Activated T-helper 1 cell treated with Interleukin-2 at 50 U/mL for 16 hours (primary cell): ENCODE measurements around the gene AQP7.
A peak's percentile ranks its signal among the peaks of the same experiment; 100 is the strongest.
"Not testable (repeated sequence)": the region's sequence is repeated elsewhere in the genome, so short reads cannot be mapped to it uniquely, and the experiment has no call there.

Experiments used
- DNase-seq: peaks from one replicate; pipeline ENCODE4 v3.0.0-alpha.2; 2020; ENCODE audit warnings: low read depth

Gene AQP7

GRCh38 chr9:33433871-33434270 is 31.5 kb upstream of the AQP7 start:
- DNase-seq, result no peak

- no peak for DNase-seq
Measured at GRCh38 chr9:33431420-33431819, 29.1 kb upstream of the AQP7 start.

DNA sequence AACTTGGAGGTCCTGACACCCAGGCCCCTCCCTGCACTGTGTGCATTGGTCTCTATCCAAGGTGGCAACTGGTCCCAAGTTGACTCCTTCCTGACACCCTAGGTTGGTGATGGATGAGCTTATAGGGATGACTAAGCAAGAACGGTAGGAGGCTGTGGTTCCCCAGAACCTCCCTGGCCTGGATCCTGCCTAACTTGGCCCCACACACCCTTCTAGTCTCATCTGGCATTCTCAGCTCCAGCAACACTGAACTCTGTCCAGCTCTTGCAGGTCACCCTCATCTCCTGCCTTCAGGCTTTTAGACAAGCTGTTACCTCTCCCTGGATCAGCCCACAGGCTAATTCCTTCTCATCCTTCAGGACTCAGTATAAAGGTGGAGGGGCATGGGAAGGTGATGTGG is 28.6 kb upstream of the AQP7 start:
- DNase-seq, result no peak

DNA sequence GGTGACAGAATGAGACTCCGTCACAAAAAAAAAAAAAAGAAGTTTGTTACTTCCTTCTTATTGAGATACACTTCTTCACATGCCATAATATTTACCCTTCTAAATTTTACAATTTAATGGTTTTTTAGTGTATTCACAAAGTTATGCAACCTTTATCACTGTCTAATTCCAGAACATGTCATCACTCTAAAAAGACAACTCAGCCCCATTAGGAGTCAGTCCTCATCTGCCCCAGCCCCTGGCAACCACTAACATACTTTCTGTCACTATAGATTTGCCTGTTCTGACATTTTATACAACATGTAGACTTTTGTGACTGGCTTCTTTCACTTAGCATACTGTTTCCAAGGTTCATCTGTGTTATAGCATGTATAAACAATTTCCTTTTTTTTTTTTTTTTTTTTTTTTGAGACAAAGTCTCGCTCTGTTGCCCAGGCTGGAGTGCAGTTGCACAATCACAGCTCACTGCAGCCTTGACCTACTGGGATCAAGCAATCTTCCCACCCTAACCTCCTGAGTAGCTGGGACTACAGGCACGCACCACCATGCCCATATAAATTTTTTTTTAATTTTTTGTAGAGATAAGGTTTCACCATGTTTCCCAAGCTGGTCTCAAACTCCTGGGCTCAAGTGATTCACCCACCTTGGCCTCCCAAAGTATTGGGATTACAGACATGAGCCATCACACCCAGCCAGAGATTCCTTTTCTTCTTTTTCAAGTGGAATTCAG is 27.1 kb upstream of the AQP7 start:
- DNase-seq, result no peak

GRCh38 chr9:33426843-33427293 is 24.5 kb upstream of the AQP7 start:
- DNase-seq, result no peak

DNA sequence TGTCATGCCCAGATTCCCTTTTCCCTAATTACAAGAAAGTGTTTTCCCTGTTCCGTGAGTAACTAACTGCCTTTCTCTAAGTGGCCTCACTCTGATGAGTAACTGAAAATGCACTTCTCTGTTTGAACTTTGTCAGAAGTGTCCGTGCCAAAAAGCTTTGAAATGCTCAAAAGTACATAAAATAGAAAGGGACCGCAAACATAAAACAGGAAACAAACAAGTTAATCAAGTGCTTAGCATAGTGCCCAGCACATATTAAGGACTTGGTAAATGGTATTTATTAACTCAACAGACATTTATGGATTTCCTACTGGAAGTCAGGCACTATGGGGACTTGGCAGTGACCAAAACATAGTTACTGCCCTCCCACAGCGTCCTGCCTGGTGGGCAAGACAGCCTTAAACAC is 22.8 kb upstream of the AQP7 start:
- DNase-seq, result no peak

- not testable (repeated sequence) for DNase-seq
Measured at GRCh38 chr9:33424492-33424891, 22.1 kb upstream of the AQP7 start.

GRCh38 chr9:33424043-33424442 is 21.7 kb upstream of the AQP7 start:
- DNase-seq, result not testable (repeated sequence)

DNA sequence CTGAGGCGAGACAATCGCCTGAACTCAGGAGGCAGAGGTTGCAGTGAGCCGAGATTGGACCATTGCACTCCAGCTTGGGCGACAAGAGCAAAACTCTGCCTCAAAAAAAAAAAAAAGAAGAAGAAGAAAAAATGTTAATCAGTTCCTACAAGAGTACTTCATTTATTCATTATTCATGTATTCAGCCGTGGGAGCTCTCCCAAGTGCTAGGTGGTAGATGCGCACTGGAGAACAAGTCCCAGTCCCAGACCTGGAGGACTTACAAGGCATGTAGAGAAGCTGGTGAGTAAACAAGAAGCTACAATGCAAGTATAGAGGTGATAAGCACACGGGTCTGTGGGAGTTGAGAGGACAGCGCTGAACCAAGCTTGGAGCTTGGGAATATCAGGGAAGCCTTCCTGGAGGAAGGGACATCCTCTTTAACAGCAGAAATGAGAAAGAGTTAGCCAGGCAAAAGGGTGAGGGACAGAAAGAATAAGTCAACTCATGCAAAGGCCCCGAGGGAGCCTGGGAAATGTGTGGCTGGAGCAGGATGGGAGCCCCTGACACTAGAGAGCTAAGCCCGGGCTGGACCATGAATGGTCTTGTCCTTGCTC is 17.4 kb upstream of the AQP7 start:
- no peak for DNase-seq

DNA sequence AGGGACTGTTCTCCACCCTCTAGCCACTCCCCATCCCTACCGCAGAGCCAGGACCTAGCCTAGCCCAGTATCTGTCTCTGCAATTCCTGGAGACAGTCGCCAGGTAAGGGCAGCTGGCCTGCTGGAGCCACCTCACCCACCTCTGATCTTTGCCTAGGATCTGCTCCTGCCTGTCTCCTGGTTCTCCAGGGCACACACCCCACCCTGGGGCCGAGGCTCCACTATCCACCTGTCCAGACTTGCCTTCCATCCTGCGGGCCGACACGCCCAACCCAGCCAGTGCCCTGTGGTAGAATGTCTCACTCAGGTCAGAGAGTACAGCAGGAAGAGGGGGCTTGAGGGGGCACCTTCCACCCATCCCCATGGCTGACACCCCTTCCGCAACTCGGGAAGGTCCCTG is 15.7 kb upstream of the AQP7 start:
- no peak for DNase-seq

GRCh38 chr9:33416996-33417395 is 14.6 kb upstream of the AQP7 start:
- DNase-seq, result peak; percentile 50

- DNase-seq, result peak; percentile 91
Measured at GRCh38 chr9:33415501-33416038, 13.2 kb upstream of the AQP7 start.

GRCh38 chr9:33414889-33415500 is 12.6 kb upstream of the AQP7 start:
- no peak for DNase-seq

DNA sequence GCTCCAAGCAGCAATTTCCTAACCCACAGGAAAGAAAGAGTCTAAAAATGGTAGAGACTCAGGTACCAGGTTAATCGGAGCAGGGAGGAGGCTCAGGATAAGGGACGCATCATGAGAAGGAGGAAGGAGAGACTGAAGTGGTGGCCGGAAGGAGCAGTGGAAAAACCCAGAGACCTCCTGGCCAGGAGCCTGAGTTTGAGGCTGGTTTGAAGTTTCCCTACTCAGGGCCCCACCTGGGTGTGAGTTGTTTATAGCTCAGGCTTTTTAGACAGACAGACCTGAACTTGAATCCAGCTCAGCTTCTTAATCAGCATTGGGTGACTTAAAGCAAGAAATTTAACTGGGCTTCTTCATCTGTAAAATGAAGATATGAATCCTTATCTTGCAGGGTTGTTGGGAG is 11.9 kb upstream of the AQP7 start:
- DNase-seq, result no peak

- DNase-seq, result no peak
Measured at GRCh38 chr9:33408087-33408486, 5.7 kb upstream of the AQP7 start.

- no peak for DNase-seq
Measured at GRCh38 chr9:33407061-33407460, 4.7 kb upstream of the AQP7 start.

- DNase-seq, result no peak
Measured at GRCh38 chr9:33404788-33405362, 2.5 kb upstream of the AQP7 start.

DNA sequence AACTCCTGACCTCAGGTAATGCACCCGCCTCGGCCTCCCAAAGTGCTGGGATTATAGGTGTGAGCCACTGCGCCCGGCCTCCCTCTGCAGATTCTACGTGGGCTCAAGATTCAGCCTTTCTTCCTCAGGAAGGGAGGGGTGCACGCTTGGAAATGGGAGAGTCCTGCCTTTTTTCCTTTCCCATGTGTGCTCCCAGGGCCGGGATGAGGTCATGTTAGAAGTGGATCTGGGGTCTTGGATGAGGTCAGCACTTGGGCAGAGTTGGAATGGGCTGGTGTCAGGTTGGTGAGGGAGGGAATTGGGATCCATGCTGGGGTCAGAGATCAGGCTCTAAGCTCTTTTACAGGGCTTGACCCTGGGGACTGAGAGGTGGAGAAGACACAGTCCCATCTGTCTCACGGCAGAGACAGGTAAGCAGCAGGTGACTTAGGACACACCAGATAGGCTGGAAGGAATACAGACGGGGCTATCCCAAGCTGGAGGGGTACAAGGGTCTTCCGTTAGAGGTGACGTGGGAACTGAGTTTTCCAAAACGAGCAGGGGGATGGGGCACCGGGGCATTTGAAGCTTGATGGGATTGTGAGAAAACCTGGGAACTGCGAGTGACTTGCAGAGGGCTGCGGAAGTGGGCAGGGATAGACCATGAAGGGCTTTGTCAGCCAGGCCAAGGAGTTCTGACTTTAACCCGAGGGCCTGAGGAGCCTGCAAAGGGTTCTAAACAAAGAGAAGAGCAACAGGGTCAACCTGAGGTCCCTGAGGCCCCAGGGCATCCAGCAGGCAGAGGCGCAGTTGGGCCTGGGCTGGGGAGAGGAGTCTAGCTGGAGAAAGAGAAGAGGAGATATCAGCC is 1.8 kb upstream of the AQP7 start:
- no peak for DNase-seq

- DNase-seq, result not testable (repeated sequence)
Measured at GRCh38 chr9:33401809-33402208, 559 bp downstream of the AQP7 start.

DNA sequence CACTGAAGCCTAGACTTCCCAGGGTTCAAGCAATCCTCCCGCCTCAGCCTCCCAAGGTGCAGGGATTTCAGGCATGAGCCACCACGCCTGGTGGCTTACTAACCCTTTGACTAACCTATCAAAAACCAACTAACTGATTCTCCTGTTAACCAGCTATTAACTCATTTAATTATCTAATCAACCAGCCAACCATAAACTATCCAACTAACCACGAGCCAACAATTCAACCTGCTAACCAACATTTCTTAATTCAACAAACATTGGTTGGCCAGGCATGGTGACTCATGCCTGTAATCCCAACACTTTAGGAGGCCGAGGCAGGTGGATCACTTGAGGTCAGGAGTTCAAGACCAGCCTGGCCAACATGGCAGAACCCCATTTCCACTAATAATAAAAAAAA is 3.3 kb downstream of the AQP7 start:
- not testable (repeated sequence) for DNase-seq

GRCh38 chr9:33397801-33398200 is 4.6 kb downstream of the AQP7 start:
- not testable (repeated sequence) for DNase-seq
